HG03469 (cell line): ENCODE measurements around the gene SORBS2.

Source experiments
- ATAC-seq: cut with Tn5 transposase; IDR thresholded peaks from one replicate; pipeline ENCODE4 v1.9.1; 2021; ENCODE audit warnings: mild to moderate bottlenecking, moderate library complexity, moderate number of reproducible peaks; ENCODE audit not compliant: unreplicated experiment

SORBS2 gene

GRCh38 chr4:185836241-185837084 lies 24.5 kb upstream of the SORBS2 start:
- no peak for ATAC-seq

GRCh38 chr4:185835814-185836213 lies 23.8 kb upstream of the SORBS2 start:
- ATAC-seq, result no peak

GRCh38 chr4:185835336-185835735 lies 23.3 kb upstream of the SORBS2 start:
- no peak for ATAC-seq

GRCh38 chr4:185834778-185835177 lies 22.8 kb upstream of the SORBS2 start:
- ATAC-seq, result no peak

- no peak for ATAC-seq
Measured at GRCh38 chr4:185834088-185834487, 22.1 kb upstream of the SORBS2 start.

GRCh38 chr4:185833055-185833598 lies 21.1 kb upstream of the SORBS2 start:
- ATAC-seq, result no peak

GRCh38 chr4:185831125-185831815 lies 19.3 kb upstream of the SORBS2 start:
- ATAC-seq, result no peak

- ATAC-seq, result no peak
Measured at GRCh38 chr4:185830263-185830994, 18.4 kb upstream of the SORBS2 start.

- no peak for ATAC-seq
Measured at GRCh38 chr4:185826381-185826780, 14.4 kb upstream of the SORBS2 start.

- ATAC-seq, result no peak
Measured at GRCh38 chr4:185825737-185826136, 13.7 kb upstream of the SORBS2 start.

GRCh38 chr4:185822791-185823190 lies 10.8 kb upstream of the SORBS2 start:
- ATAC-seq, result no peak

GRCh38 chr4:185821029-185821419 lies 9.0 kb upstream of the SORBS2 start:
- no peak for ATAC-seq

GRCh38 chr4:185820146-185821028 lies 8.4 kb upstream of the SORBS2 start:
- no peak for ATAC-seq

- ATAC-seq, result no peak
Measured at GRCh38 chr4:185819144-185819543, 7.2 kb upstream of the SORBS2 start.

GRCh38 chr4:185817403-185817818 lies 5.4 kb upstream of the SORBS2 start:
- ATAC-seq, result no peak

- no peak for ATAC-seq
Measured at GRCh38 chr4:185813133-185813532, 1.1 kb upstream of the SORBS2 start.

- no peak for ATAC-seq
Measured at GRCh38 chr4:185810746-185811508, 1.1 kb downstream of the SORBS2 start.

GRCh38 chr4:185809533-185810071 lies 2.4 kb downstream of the SORBS2 start:
- no peak for ATAC-seq

GRCh38 chr4:185809121-185809520 lies 2.9 kb downstream of the SORBS2 start:
- ATAC-seq, result no peak
